ENCODE results near the gene MTMR3. TPM values are rescaled to one million over a fixed set of nuclear protein-coding genes. Genes with fewer than 3 reads are reported as not detected.

The MTMR3 gene
- total RNA-seq, 1 experiment from 2014 or later, result 27.3 TPM

DNA sequence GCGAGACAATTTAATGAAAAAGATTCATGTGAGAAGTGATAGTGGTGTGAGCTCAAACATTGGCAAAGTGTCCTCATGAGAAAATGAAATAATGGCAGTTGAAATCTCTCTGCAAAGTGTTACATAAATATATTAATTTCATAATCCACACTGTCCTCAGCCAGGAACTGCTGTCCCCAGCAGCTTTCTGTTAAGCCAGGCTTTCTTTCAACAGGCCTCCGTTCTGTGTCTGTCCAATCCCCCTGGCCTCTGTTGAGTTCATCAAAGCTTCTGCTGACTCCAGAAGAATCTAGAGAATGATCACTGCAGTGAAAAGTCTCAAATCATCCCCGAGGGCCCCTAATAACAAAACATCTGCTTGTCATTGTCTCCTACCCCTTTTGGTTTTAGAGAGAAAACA lies 34.9 kb upstream of the MTMR3 start:
- no peaks in the 10 kb centered on the region for H3K4me1 ChIP-seq
- H3K36me3 Mint-ChIP-seq (ENCODE audit: insufficient read depth, unreplicated experiment), result no peaks in the 10 kb centered on the region
- ChIA-PET CTCF (no interaction called here), POLR2A (no interaction called here)
- DNase-seq, result no peak
- H3K27ac Mint-ChIP-seq (ENCODE audit: unreplicated experiment), result no peak overlapping the region
- no peak overlapping the region for H3K4me3 Mint-ChIP-seq (ENCODE audit: unreplicated experiment)
- peaks cover 13% of the 10 kb centered on the region for H3K9me3 Mint-ChIP-seq (ENCODE audit: unreplicated experiment)
- H3K4me1 Mint-ChIP-seq (ENCODE audit: low read depth, unreplicated experiment), result no peaks in the 10 kb centered on the region
- TF ChIP-seq CTCF (IDR thresholded peaks at IDR 0.05; ENCODE audit: insufficient read depth in 1 of 2, low read depth in 1 of 2, low read length in 1 of 2, severe bottlenecking in 1 of 2, unreplicated experiment in 1 of 2), result no peak
- 0 out of 2 replicates have a peak, but pooled peaks cover 6% of the 10 kb centered on the region for H3K9me3 ChIP-seq
- no peak overlapping the region for H3K4me3 ChIP-seq (ENCODE audit: low read depth, low read length)
- BruUV-seq (replicated peaks), result no TSS peak
- no peaks in the 10 kb centered on the region for H3K27me3 ChIP-seq (replicated peaks; ENCODE audit: control insufficient read depth, insufficient read depth, low read length)
- no peaks in the 10 kb centered on the region for H3K27me3 Mint-ChIP-seq (ENCODE audit: insufficient read depth, unreplicated experiment)
- intact Hi-C loops (cut with micrococcal nuclease; ENCODE audit: unreplicated experiment), result no loop called here
- H3K36me3 ChIP-seq (ENCODE audit: control insufficient read depth, insufficient read depth, low read length), result no peaks in the 10 kb centered on the region

DNA sequence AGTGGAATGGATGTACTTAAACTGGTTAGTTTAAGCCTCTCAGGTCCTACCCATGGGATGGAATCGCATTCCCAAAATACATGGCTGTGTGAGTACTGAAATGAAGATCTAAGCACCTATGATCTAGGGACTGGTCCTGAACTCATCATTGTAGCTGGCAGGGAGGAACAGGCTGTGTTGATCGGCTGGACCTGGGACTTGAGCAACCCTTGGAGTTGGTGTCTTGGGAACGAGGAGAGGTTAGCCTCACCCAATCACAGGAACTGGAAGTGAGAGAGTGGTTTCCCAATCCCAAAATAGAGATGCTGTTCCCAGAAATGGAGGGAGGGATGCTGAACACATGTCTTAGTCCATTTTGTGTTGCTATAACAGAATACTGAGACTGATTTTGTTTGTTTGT lies 28.5 kb upstream of the MTMR3 start:
- no TSS peak for BruUV-seq (replicated peaks)
- TF ChIP-seq CTCF (IDR thresholded peaks at IDR 0.05; ENCODE audit: insufficient read depth in 1 of 2, low read depth in 1 of 2, low read length in 1 of 2, severe bottlenecking in 1 of 2, unreplicated experiment in 1 of 2), result no peak
- Mint-ChIP-seq H3K4me3 (ENCODE audit: unreplicated experiment) (no peak overlapping the region), H3K27ac (ENCODE audit: unreplicated experiment) (no peak overlapping the region), H3K4me1 (ENCODE audit: low read depth, unreplicated experiment) (no peaks in the 10 kb centered on the region), H3K27me3 (ENCODE audit: insufficient read depth, unreplicated experiment) (no peaks in the 10 kb centered on the region), H3K36me3 (ENCODE audit: insufficient read depth, unreplicated experiment) (no peaks in the 10 kb centered on the region), H3K9me3 (ENCODE audit: unreplicated experiment) (no peaks in the 10 kb centered on the region)
- Histone ChIP-seq H3K9me3 (no peaks in the 10 kb centered on the region), H3K36me3 (ENCODE audit: control insufficient read depth, insufficient read depth, low read length) (no peaks in the 10 kb centered on the region), H3K4me1 (no peaks in the 10 kb centered on the region), H3K27me3 (replicated peaks; ENCODE audit: control insufficient read depth, insufficient read depth, low read length) (no peaks in the 10 kb centered on the region), H3K4me3 (ENCODE audit: low read depth, low read length) (no peak overlapping the region)
- intact Hi-C loops (cut with micrococcal nuclease; ENCODE audit: unreplicated experiment), result no loop called here
- CTCF ChIA-PET, result no interaction called here
- POLR2A ChIA-PET, result no interaction called here
- DNase-seq, result no peak

GRCh38 chr22:29855611-29856181 lies 27.3 kb upstream of the MTMR3 start:
- Mint-ChIP-seq H3K36me3 (ENCODE audit: insufficient read depth, unreplicated experiment) (no peaks in the 10 kb centered on the region), H3K4me1 (ENCODE audit: low read depth, unreplicated experiment) (no peaks in the 10 kb centered on the region), H3K9me3 (ENCODE audit: unreplicated experiment) (no peaks in the 10 kb centered on the region), H3K27ac (ENCODE audit: unreplicated experiment) (no peak overlapping the region), H3K27me3 (ENCODE audit: insufficient read depth, unreplicated experiment) (no peaks in the 10 kb centered on the region), H3K4me3 (ENCODE audit: unreplicated experiment) (no peak overlapping the region)
- no peak overlapping the region for H3K4me3 ChIP-seq (ENCODE audit: low read depth, low read length)
- no peak for DNase-seq
- no peaks in the 10 kb centered on the region for H3K4me1 ChIP-seq
- BruUV-seq (replicated peaks), result no TSS peak
- no peak for TF ChIP-seq CTCF (IDR thresholded peaks at IDR 0.05; ENCODE audit: insufficient read depth in 1 of 2, low read depth in 1 of 2, low read length in 1 of 2, severe bottlenecking in 1 of 2, unreplicated experiment in 1 of 2)
- POLR2A ChIA-PET, result no interaction called here
- intact Hi-C loops (cut with micrococcal nuclease; ENCODE audit: unreplicated experiment), result no loop called here
- H3K27me3 ChIP-seq (replicated peaks; ENCODE audit: control insufficient read depth, insufficient read depth, low read length), result no peaks in the 10 kb centered on the region
- no peaks in the 10 kb centered on the region for H3K36me3 ChIP-seq (ENCODE audit: control insufficient read depth, insufficient read depth, low read length)
- H3K9me3 ChIP-seq, result no peaks in the 10 kb centered on the region
- CTCF ChIA-PET, result no interaction called here

Data from Caco-2 (cell line).